Sigmoid colon (tissue), 7 donors: ENCODE data around the gene PURA. TPM values are rescaled to one million over a fixed set of nuclear protein-coding genes. Genes with fewer than 3 reads are reported as not detected.
A peak's percentile ranks its signal among the peaks of the same experiment; 100 is the strongest.

Source experiments
- DNase-seq: peaks from one replicate; pipeline ENCODE4 v3.0.0-alpha.2; 2019
- H3K27ac ChIP-seq, 4 donors: fragments of 200-600 bp; sonication (generic); one replicate each; pipeline ENCODE4 v1.5.1; 2016 to 2019; ENCODE audit warnings: mild to moderate bottlenecking in 1 of 4
- H3K27me3 ChIP-seq, 3 donors: fragments of 200-600 bp; sonication (generic); one replicate each; pipeline ENCODE4 v1.5.1; 2019; ENCODE audit warnings: mild to moderate bottlenecking in 1 of 3
- H3K36me3 ChIP-seq, 4 donors: fragments of 200-600 bp; sonication (generic); one replicate each; pipeline ENCODE4 v1.5.1; 2016 to 2019
- H3K4me1 ChIP-seq, 4 donors: fragments of 200-600 bp; sonication (generic); one replicate each; pipeline ENCODE4 v1.5.1; 2017 to 2019
- H3K4me3 ChIP-seq, 4 donors: fragments of 200-600 bp; sonication (generic); one replicate each; pipeline ENCODE4 v1.5.1; 2017 to 2019; ENCODE audit warnings: mild to moderate bottlenecking in 2 of 4, moderate library complexity in 1 of 4
- H3K9me3 ChIP-seq, 4 donors: fragments of 200-600 bp in 3 of 4; sonication (generic) in 3 of 4; one replicate each; pipeline versions ENCODE4 v1.5.1 to v1.6.1; 2013 to 2019
- EP300 ChIP-seq, 4 donors: sonication (generic); formaldehyde crosslinking; IDR thresholded peaks; one replicate each; pipeline ENCODE4 v1.6.1; 2017; ENCODE audit warnings: antibody characterized with exemption in 4 of 4
- POLR2A ChIP-seq, 2 donors: fragments of 450-650 bp; IDR thresholded peaks; one replicate each; pipeline ENCODE4 v1.6.1; 2016; ENCODE audit warnings: antibody characterized with exemption in 2 of 2, mild to moderate bottlenecking in 2 of 2, moderate library complexity in 2 of 2
- POLR2AphosphoS5 ChIP-seq, 4 donors: sonication (generic); formaldehyde crosslinking; IDR thresholded peaks; one replicate each; pipeline ENCODE4 v1.6.1; 2017; ENCODE audit warnings: antibody characterized with exemption in 4 of 4
- WGBS, 2 donors: extraction: QIAGEN DNeasy Blood & Tissue Kit; methylation state at CpG; one replicate each; pipeline ENCODE4 v1.1.7; 2013; 5-methylcytosine and 5-hydroxymethylcytosine counted together
- intact Hi-C: fragments of 100-400 bp; cut with DNase I; formaldehyde crosslinking; loops from one replicate; pipeline ENCODE4 v1.15.1; 2023
- polyA plus RNA-seq, 3 donors: library from polyadenylated mRNA; stranded (reverse); fragments of 200-250 nt; gene quantifications; one replicate each; pipeline ENCODE4 v1.2.3, GENCODE V29; 2013
- total RNA-seq, 4 donors: library from RNA; depleted of rRNA; stranded (reverse); fragments of >200 nt; gene quantifications; one replicate each; pipeline ENCODE4 v1.1.0, GENCODE V29; 2016
- TF ChIP-seq, protein P1 (sequence below), 4 experiments: fragments of 450-650 bp in 3 of 4; fragments of 200-600 bp in 1 of 4; IDR thresholded peaks; one replicate each; pipeline ENCODE4 v1.5.1; 2016 to 2019; ENCODE audit warnings: antibody characterized with exemption in 4 of 4, mild to moderate bottlenecking in 3 of 4, moderate library complexity in 2 of 4
- donor health status: healthy with polysubstance abuse.
- donor health status: Bipolar disorder and iron deficiency.
- donor health status: healthy.

Gene PURA
- total and polyA plus RNA-seq, 7 donors: 3.6 to 59.8 (median 36.4) TPM

DNA sequence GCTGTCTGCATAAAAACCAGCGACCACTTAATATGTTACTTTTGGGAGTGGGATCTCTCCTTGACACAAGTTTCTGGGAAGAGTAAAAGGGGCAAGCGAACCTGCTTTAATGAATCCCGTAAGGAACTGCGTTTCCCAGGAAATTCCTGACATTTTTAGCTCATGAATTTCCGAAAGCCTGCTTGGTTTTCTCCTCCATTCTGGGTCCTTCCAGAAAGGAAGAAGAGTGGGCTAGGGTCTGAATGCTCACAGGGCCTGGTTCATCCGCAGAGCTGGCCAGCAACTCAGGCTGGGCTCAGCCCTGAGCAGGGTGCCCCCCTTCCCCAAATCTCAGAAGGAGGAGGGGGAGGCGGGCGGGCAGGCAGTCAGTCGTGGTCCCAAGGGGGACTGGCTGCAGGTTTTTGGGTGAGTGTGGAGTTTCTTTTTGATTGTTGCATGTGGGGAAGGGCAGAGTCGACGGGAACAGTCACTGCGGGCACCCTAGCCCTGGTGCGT lies 1.2 kb upstream of the PURA start:
- intact Hi-C loops: no loop called here
- H3K9me3 ChIP-seq: no peaks in the 10 kb centered on the region
- no peak for DNase-seq
- H3K36me3 ChIP-seq: no peaks in the 10 kb centered on the region
- H3K27ac ChIP-seq: peak overlapping the region; percentile 93 to 96 (median 96)
- 37 to 43% methylated on average over 13 of the region's 13 CpGs for WGBS, 2 donors
- TF ChIP-seq, protein P1, sequence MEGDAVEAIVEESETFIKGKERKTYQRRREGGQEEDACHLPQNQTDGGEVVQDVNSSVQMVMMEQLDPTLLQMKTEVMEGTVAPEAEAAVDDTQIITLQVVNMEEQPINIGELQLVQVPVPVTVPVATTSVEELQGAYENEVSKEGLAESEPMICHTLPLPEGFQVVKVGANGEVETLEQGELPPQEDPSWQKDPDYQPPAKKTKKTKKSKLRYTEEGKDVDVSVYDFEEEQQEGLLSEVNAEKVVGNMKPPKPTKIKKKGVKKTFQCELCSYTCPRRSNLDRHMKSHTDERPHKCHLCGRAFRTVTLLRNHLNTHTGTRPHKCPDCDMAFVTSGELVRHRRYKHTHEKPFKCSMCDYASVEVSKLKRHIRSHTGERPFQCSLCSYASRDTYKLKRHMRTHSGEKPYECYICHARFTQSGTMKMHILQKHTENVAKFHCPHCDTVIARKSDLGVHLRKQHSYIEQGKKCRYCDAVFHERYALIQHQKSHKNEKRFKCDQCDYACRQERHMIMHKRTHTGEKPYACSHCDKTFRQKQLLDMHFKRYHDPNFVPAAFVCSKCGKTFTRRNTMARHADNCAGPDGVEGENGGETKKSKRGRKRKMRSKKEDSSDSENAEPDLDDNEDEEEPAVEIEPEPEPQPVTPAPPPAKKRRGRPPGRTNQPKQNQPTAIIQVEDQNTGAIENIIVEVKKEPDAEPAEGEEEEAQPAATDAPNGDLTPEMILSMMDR (IDR thresholded peaks at IDR 0.05): no peak
- TF ChIP-seq EP300 (IDR thresholded peaks at IDR 0.05) (no peak), POLR2A (IDR thresholded peaks at IDR 0.05) (no peak)
- peak overlapping the region; percentile 68 to 85 (median 76) for H3K4me3 ChIP-seq
- H3K27me3 ChIP-seq: no peaks in the 10 kb centered on the region
- H3K4me1 ChIP-seq: peaks cover 0 to 68% (median 55%) of the 10 kb centered on the region in 4 donors

DNA sequence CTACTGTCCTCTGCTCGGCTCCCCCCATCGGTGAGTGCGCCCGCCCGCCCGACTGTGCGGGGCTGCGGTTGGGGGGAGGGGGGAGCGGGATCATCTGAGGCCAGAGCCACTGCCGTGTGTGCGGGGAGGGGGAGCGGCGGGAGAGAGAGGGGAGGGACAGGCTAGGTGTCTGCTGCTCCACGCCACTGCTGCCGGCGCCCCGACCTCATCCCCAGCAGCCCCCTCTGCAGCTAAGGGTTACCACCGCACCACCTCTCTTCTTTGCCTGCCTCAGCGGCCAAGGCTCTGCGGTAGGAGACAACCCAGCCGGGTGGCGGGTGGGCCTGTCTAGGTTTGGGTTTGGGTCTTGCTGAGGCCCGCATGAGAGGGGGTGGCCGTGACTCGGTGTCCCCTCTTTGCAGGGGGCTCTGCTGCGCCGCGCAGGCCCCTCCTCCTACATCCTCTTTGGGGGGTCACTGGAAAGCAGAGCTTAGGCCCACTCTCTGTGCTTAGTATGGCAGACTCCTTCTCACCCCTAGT lies 670 bp upstream of the PURA start:
- Histone ChIP-seq H3K36me3 (no peaks in the 10 kb centered on the region), H3K27ac (peak overlapping the region; percentile 93 to 96 (median 96)), H3K27me3 (no peaks in the 10 kb centered on the region), H3K4me3 (peak overlapping the region; percentile 68 to 85 (median 76)), H3K9me3 (no peaks in the 10 kb centered on the region), H3K4me1 (peaks cover 0 to 71% (median 60%) of the 10 kb centered on the region in 4 donors)
- WGBS, 2 donors: 1 to 2% methylated on average over 28 of the region's 28 CpGs
- DNase-seq: peak; percentile 72
- intact Hi-C loops: no loop called here
- TF ChIP-seq, protein P1 (IDR thresholded peaks at IDR 0.05): no peak
- TF ChIP-seq POLR2A (IDR thresholded peaks at IDR 0.05) (no peak), POLR2AphosphoS5 (IDR thresholded peaks at IDR 0.05) (no peak), EP300 (IDR thresholded peaks at IDR 0.05) (no peak)

DNA sequence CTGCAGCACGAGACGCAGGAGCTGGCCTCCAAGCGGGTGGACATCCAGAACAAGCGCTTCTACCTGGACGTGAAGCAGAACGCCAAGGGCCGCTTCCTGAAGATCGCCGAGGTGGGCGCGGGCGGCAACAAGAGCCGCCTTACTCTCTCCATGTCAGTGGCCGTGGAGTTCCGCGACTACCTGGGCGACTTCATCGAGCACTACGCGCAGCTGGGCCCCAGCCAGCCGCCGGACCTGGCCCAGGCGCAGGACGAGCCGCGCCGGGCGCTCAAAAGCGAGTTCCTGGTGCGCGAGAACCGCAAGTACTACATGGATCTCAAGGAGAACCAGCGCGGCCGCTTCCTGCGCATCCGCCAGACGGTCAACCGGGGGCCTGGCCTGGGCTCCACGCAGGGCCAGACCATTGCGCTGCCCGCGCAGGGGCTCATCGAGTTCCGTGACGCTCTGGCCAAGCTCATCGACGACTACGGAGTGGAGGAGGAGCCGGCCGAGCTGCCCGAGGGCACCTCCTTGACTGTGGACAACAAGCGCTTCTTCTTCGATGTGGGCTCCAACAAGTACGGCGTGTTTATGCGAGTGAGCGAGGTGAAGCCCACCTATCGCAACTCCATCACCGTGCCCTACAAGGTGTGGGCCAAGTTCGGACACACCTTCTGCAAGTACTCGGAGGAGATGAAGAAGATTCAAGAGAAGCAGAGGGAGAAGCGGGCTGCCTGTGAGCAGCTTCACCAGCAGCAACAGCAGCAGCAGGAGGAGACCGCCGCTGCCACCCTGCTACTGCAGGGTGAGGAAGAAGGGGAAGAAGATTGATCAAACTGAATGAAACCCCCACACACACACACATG lies 654 bp downstream of the PURA start:
- Histone ChIP-seq H3K4me1 (peaks cover 0 to 60% (median 55%) of the 10 kb centered on the region in 4 donors), H3K9me3 (no peaks in the 10 kb centered on the region), H3K36me3 (no peaks in the 10 kb centered on the region), H3K4me3 (peak overlapping the region; percentile 68 to 85 (median 76)), H3K27me3 (no peaks in the 10 kb centered on the region), H3K27ac (peak overlapping the region; percentile 93 to 96 (median 96))
- TF ChIP-seq, protein P1 (IDR thresholded peaks at IDR 0.05): no peak
- TF ChIP-seq POLR2A (IDR thresholded peaks at IDR 0.05) (peak; percentile 28 to 50), EP300 (IDR thresholded peaks at IDR 0.05) (no peak), POLR2AphosphoS5 (IDR thresholded peaks at IDR 0.05) (peak in 3 of 4 donors; percentile 63 to 86 (median 77))
- peak; percentile 86 for DNase-seq
- intact Hi-C loops: loop anchor here (2.0 kb wide), 1 partner anchor 30 kb away; no protein-coding TSS in a partner anchor
- WGBS, 2 donors: 2% methylated on average over 65 of the region's 65 CpGs

DNA sequence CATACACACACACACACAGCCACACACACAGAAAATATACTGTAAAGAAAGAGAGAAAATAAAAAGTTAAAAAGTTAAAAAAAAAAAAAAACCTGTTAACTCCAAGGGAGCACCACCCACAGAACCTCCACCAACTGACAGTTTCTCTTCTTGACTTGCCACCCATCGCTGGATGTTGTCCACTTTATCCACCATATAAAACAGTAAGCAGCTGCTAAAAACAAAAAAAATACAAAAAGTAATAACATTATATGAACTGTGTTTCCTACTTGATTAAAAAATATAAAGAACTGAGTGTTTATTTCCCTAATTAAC lies 1.2 kb downstream of the PURA start:
- Histone ChIP-seq H3K9me3 (no peaks in the 10 kb centered on the region), H3K27ac (peak overlapping the region; percentile 93 to 96 (median 96)), H3K36me3 (no peaks in the 10 kb centered on the region), H3K4me3 (peak overlapping the region in 3 of 4 donors; percentile 71 to 85 (median 80)), H3K4me1 (peaks cover 0 to 58% (median 53%) of the 10 kb centered on the region in 4 donors), H3K27me3 (no peaks in the 10 kb centered on the region)
- whole genome bisulfite sequencing, 2 donors: 14 to 42% methylated on average over 1 of the region's 1 CpG
- intact Hi-C loops: loop anchor here (2.0 kb wide), 1 partner anchor 30 kb away; no protein-coding TSS in a partner anchor
- TF ChIP-seq POLR2AphosphoS5 (IDR thresholded peaks at IDR 0.05) (no peak), POLR2A (IDR thresholded peaks at IDR 0.05) (no peak), EP300 (IDR thresholded peaks at IDR 0.05) (no peak)
- TF ChIP-seq, protein P1 (IDR thresholded peaks at IDR 0.05): no peak
- DNase-seq: no peak
